Spleen (tissue), 11 donors: ENCODE results near the gene LCE1B. TPM values are rescaled to one million over a fixed set of nuclear protein-coding genes. Genes with fewer than 3 reads are reported as not detected.

Experiments used
- DNase-seq: peaks from one replicate; pipeline ENCODE4 v3.0.0-alpha.2; 2020
- H3K27ac ChIP-seq, 8 donors: fragments of 200-600 bp; sonication (generic) in 7 of 8; 1 replicate in 4 of 8; 2 replicates in 4 of 8; pipeline versions ENCODE4 v1.5.0 to v1.8.0; 2016 to 2021; ENCODE audit warnings: inconsistent platforms in 4 of 8, mild to moderate bottlenecking in 4 of 8, moderate library complexity in 1 of 8
- H3K27me3 ChIP-seq, 7 donors: fragments of 200-600 bp; sonication (generic) in 6 of 7; replicated peaks in 1 of 7; 1 replicate in 4 of 7; 2 replicates in 3 of 7; pipeline versions ENCODE4 v1.5.0 to v1.8.0; 2016 to 2021; ENCODE audit warnings: inconsistent platforms in 3 of 7, mild to moderate bottlenecking in 1 of 7
- H3K36me3 ChIP-seq, 6 donors: fragments of 200-600 bp; sonication (generic) in 5 of 6; 1 replicate in 4 of 6; 2 replicates in 2 of 6; pipeline versions ENCODE4 v1.5.0 to v1.8.0; 2016 to 2021; ENCODE audit warnings: inconsistent platforms in 2 of 6
- H3K4me1 ChIP-seq, 6 donors: fragments of 200-600 bp; sonication (generic) in 5 of 6; 1 replicate in 3 of 6; 2 replicates in 3 of 6; pipeline versions ENCODE4 v1.5.0 to v1.8.0; 2016 to 2021; ENCODE audit warnings: inconsistent platforms in 3 of 6
- H3K4me3 ChIP-seq, 8 donors: fragments of 200-600 bp; sonication (generic) in 7 of 8; 1 replicate in 4 of 8; 2 replicates in 4 of 8; pipeline versions ENCODE4 v1.5.0 to v1.8.0; 2016 to 2021; ENCODE audit warnings: inconsistent platforms in 4 of 8, mild to moderate bottlenecking in 4 of 8, moderate library complexity in 2 of 8
- H3K9me3 ChIP-seq, 8 donors: fragments of 200-600 bp; sonication (generic) in 7 of 8; 1 replicate in 4 of 8; 2 replicates in 4 of 8; pipeline versions ENCODE4 v1.5.0 to v1.8.0; 2016 to 2021; ENCODE audit warnings: inconsistent platforms in 4 of 8
- POLR2A ChIP-seq, 3 donors: fragments of 450-650 bp; IDR thresholded peaks; one replicate each; pipeline ENCODE4 v1.5.1; 2017; ENCODE audit warnings: antibody characterized with exemption in 3 of 3, mild to moderate bottlenecking in 1 of 3
- POLR2AphosphoS5 ChIP-seq, 3 donors: sonication (generic); formaldehyde crosslinking; IDR thresholded peaks; one replicate each; pipeline ENCODE4 v1.5.1; 2017; ENCODE audit warnings: antibody characterized with exemption in 3 of 3
- WGBS, 5 donors: extraction: QIAGEN DNeasy Blood & Tissue Kit in 3 of 5; methylation state at CpG; one replicate each; pipeline versions ENCODE4 v1.1.5 to v1.1.7; 2013 to 2018; 5-methylcytosine and 5-hydroxymethylcytosine counted together
- intact Hi-C: fragments of 100-400 bp; cut with DNase I; formaldehyde crosslinking; loops from one replicate; pipeline ENCODE4 v1.15.0; 2023; ENCODE audit warnings: low total_unique reads
- polyA plus RNA-seq, 3 donors: library from polyadenylated mRNA; stranded (reverse); fragments of 200-250 nt; gene quantifications; one replicate each; pipeline ENCODE4 v1.2.1, GENCODE V29; 2013
- total RNA-seq, 7 donors: library from RNA; depleted of rRNA in 3 of 7; stranded (reverse); fragments of >200 nt in 3 of 7; fragmentation: NEBNext Ultra II Directional in 4 of 7; extraction: Animal tissue kit (Norgen Biotek cat#: 25700) in 4 of 7; gene quantifications; one replicate each; pipeline versions ENCODE4 v1.1.0 to v1.2.1, GENCODE V29; 2016 to 2021
- TF ChIP-seq, protein P1 (sequence below), 11 experiments: fragments of 200-600 bp in 7 of 11; fragments of 450-650 bp in 4 of 11; sonication (generic) in 4 of 11; IDR thresholded peaks in 8 of 11; conservative IDR thresholded peaks in 3 of 11; 1 replicate in 7 of 11; 2 replicates in 4 of 11; pipeline versions ENCODE4 v1.4.0 to v1.8.0; 2016 to 2021; ENCODE audit warnings: antibody characterized with exemption in 11 of 11, inconsistent platforms in 4 of 11, mild to moderate bottlenecking in 1 of 11
- donor health status: healthy with polysubstance abuse.
- donor health status: DM: no; HTN: no; CAD: no; lungs with moderate emphysema.
- donor health status: DM: no; HTN: no; CAD: no.
- donor health status: Bipolar disorder and iron deficiency.
- donor health status: healthy.
- donor health status: DM: no; HTN: no; CAD: no.
- donor health status: DM: yes; HTN: yes; CAD: no.

LCE1B gene
- total and polyA plus RNA-seq, 10 donors: not detected

DNA sequence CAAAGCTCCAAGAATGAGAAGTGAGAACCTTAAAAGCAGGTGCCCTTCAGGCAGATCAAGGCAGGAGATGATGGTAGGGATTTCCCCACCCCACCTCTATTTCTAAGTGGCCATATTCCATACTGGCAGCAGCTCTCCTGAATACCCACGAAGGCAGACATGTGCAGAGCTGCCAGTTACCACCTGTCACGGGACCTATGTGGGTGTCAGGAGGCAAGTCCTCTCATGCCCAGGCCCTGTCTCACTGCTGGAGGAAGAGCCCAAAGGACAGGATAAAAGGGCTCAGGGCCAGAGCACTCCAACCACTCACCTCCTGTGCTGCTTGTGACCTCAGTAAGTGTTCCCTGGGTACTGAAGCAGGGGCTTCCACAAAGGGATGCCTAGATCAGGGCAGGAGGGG, 721 bp upstream of the LCE1B start:
- 63 to 81% (median 75%) methylated on average over 2 of the region's 2 CpGs for WGBS, 5 donors
- no peak for TF ChIP-seq POLR2A (IDR thresholded peaks at IDR 0.05)
- TF ChIP-seq, protein P1, sequence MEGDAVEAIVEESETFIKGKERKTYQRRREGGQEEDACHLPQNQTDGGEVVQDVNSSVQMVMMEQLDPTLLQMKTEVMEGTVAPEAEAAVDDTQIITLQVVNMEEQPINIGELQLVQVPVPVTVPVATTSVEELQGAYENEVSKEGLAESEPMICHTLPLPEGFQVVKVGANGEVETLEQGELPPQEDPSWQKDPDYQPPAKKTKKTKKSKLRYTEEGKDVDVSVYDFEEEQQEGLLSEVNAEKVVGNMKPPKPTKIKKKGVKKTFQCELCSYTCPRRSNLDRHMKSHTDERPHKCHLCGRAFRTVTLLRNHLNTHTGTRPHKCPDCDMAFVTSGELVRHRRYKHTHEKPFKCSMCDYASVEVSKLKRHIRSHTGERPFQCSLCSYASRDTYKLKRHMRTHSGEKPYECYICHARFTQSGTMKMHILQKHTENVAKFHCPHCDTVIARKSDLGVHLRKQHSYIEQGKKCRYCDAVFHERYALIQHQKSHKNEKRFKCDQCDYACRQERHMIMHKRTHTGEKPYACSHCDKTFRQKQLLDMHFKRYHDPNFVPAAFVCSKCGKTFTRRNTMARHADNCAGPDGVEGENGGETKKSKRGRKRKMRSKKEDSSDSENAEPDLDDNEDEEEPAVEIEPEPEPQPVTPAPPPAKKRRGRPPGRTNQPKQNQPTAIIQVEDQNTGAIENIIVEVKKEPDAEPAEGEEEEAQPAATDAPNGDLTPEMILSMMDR (IDR thresholded peaks at IDR 0.05 in 8 of 11, conservative IDR thresholded peaks at IDR 0.05 in 3 of 11): no peak
- no peak for TF ChIP-seq POLR2AphosphoS5 (IDR thresholded peaks at IDR 0.05)
- Histone ChIP-seq H3K4me1 (no peaks in the 10 kb centered on the region), H3K36me3 (no peaks in the 10 kb centered on the region), H3K27me3 (peaks cover 0 to 24% (median 0%) of the 10 kb centered on the region in 7 donors), H3K4me3 (no peak overlapping the region), H3K27ac (no peak overlapping the region), H3K9me3 (peaks cover 0 to 7% (median 0%) of the 10 kb centered on the region in 8 donors)
- intact Hi-C loops: no loop called here
- no peak for DNase-seq

DNA sequence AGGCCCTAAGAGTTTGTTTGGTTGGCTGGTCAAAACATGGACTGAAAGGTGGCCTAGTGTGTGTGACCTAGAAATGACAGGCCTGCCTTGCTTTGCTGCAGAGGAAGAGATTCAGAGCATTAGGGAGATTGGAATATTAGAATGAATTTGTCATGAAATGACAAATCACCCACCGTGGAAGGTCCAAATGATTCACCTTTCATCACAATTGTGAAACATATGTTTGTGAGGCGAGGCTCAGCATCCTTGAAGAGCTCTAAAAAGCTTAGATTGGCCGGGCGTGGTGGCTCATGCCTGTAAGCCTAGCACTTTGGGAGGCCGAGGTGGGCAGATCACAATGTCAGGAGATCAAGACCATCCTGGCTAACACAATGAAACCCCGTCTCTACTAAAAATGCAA, 5.5 kb downstream of the LCE1B start:
- Histone ChIP-seq H3K27ac (no peak overlapping the region), H3K9me3 (peaks cover 0 to 3% (median 0%) of the 10 kb centered on the region in 8 donors), H3K4me1 (no peaks in the 10 kb centered on the region), H3K27me3 (peaks cover 0 to 5% (median 0%) of the 10 kb centered on the region in 7 donors), H3K36me3 (no peaks in the 10 kb centered on the region), H3K4me3 (no peak overlapping the region)
- intact Hi-C loops: no loop called here
- WGBS, 5 donors: 82 to 89% (median 84%) methylated on average over 6 of the region's 6 CpGs
- no peak for DNase-seq
- TF ChIP-seq POLR2AphosphoS5 (IDR thresholded peaks at IDR 0.05) (no peak), POLR2A (IDR thresholded peaks at IDR 0.05) (no peak)
- TF ChIP-seq, protein P1 (IDR thresholded peaks at IDR 0.05 in 8 of 11, conservative IDR thresholded peaks at IDR 0.05 in 3 of 11): no peak

DNA sequence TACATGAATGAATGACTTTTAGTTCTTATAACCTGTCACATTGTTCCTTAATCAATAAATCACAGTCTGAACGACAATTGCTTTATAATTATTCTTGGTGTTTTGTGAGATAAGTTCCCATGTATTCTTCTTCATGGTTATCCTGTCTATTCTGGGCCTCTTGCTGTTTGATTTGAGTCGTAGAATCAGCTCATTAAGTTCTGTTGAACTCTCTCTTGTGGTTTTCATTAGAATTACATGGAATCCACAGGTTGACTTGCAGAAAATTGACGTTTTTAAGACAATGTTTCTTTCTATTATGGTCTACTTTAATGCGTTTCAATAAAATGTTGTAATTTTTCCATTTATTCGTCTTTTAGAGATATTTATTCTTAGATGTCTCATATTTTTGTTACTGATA, 11.5 kb downstream of the LCE1B start:
- no peaks in the 10 kb centered on the region for H3K4me1 ChIP-seq
- H3K4me3 ChIP-seq: no peak overlapping the region
- DNase-seq: no peak
- H3K9me3 ChIP-seq: no peaks in the 10 kb centered on the region
- no peaks in the 10 kb centered on the region for H3K36me3 ChIP-seq
- H3K27me3 ChIP-seq: peaks cover 0 to 41% (median 0%) of the 10 kb centered on the region in 7 donors
- TF ChIP-seq POLR2A (IDR thresholded peaks at IDR 0.05) (no peak), POLR2AphosphoS5 (IDR thresholded peaks at IDR 0.05) (no peak)
- TF ChIP-seq, protein P1 (IDR thresholded peaks at IDR 0.05 in 8 of 11, conservative IDR thresholded peaks at IDR 0.05 in 3 of 11): no peak
- no peak overlapping the region for H3K27ac ChIP-seq
- intact Hi-C loops: no loop called here
- WGBS, 5 donors: 37 to 49% (median 40%) methylated on average over 5 of the region's 5 CpGs

DNA sequence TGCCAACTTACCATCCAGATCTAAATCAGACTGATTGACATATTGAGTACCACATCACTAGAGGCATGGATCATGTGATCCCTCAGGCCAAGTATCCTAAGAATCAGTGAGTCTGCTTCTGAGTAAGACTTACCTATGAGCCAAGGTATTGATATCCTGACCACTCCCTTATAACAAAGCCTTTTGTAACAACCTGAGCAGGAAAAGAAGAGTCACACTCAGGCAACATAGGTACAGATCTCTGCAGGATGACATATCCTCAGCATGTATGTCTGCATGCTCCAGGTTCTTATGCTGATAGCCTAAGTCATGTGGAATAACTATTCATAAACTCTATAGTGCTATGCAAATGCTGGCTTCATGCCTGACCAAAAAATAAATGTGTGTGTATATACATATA, 13.2 kb downstream of the LCE1B start:
- peaks cover 0 to 46% (median 0%) of the 10 kb centered on the region in 7 donors for H3K27me3 ChIP-seq
- DNase-seq: no peak
- H3K27ac ChIP-seq: no peak overlapping the region
- no peak overlapping the region for H3K4me3 ChIP-seq
- intact Hi-C loops: no loop called here
- H3K9me3 ChIP-seq: peaks cover 0 to 2% (median 0%) of the 10 kb centered on the region in 8 donors
- no peaks in the 10 kb centered on the region for H3K36me3 ChIP-seq
- H3K4me1 ChIP-seq: no peaks in the 10 kb centered on the region
- TF ChIP-seq POLR2AphosphoS5 (IDR thresholded peaks at IDR 0.05) (no peak), POLR2A (IDR thresholded peaks at IDR 0.05) (no peak)
- TF ChIP-seq, protein P1 (IDR thresholded peaks at IDR 0.05 in 8 of 11, conservative IDR thresholded peaks at IDR 0.05 in 3 of 11): no peak
